HCT116 (cell line): ENCODE data around the gene ATP8A2. TPM values are rescaled to one million over a fixed set of nuclear protein-coding genes. Genes with fewer than 3 reads are reported as not detected.

ENCODE experiments used
- ATAC-seq: fragments of 200-7000 bp; cut with Tn5 transposase; 2 replicates; pipeline ENCODE4 v1.9.1; 2020; ENCODE audit warnings: mild to moderate bottlenecking, moderate library complexity
- BruUV-seq: library from RNA; stranded (reverse); fragments of 400-500 nt; replicated peaks from 2 replicates; lab custom pipeline; 2021; lab: Mats Ljungman, UMichigan
- CTCF ChIA-PET: fragments of 300-600 bp; sonication (Branson Sonifier 250); formaldehyde crosslinking; loops from one replicate; lab custom pipeline; 2021; ENCODE audit warnings: antibody characterized with exemption; lab: Charles Lee
- POLR2A ChIA-PET: fragments of 300-600, 350-600 bp; sonication (Branson Sonifier 250); formaldehyde crosslinking; loops from one replicate; lab custom pipeline; 2021; ENCODE audit warnings: antibody characterized with exemption; lab: Charles Lee
- RAD21 ChIA-PET, 2 experiments: fragments of 300-600 bp; sonication (Branson Sonifier 250); formaldehyde crosslinking; loops; one replicate each; lab custom pipeline; 2023; ENCODE audit warnings: low total read pairs in 2 of 2; ENCODE audit not compliant: uncharacterized antibody in 2 of 2, unreplicated experiment in 2 of 2, low non-redundant PET in 1 of 2; lab: Charles Lee
- DNase-seq: peaks from one replicate; pipeline ENCODE4 v3.0.0-alpha.2; 2010; ENCODE audit warnings: low read depth, low spot score
- H2AFZ ChIP-seq: fragments of 200-600 bp; shearing (Covaris generic), sonication (generic); 2 replicates; pipeline ENCODE4 v1.6.1; 2017; ENCODE audit warnings: low read depth, mixed run types, mixed read lengths, antibody characterized with exemption, low read length; ENCODE audit not compliant: poor library complexity, severe bottlenecking
- H3K27ac ChIP-seq: 2 replicates; pipeline ENCODE4 v1.5.1; 2012; ENCODE audit warnings: low read depth, low read length
- H3K27me3 ChIP-seq: fragments of 200-600 bp; sonication (generic); 2 replicates; pipeline ENCODE4 v1.6.1; 2016; ENCODE audit warnings: mixed run types, low read length, mixed read lengths; ENCODE audit not compliant: insufficient read depth
- H3K36me3 ChIP-seq, 2 experiments: fragments of 200-500 bp in 1 of 2; fragments of 200-600 bp in 1 of 2; sonication (Bioruptor generic) in 1 of 2; sonication (generic) in 1 of 2; 2 replicates each; pipeline versions ENCODE4 v1.5.1 to v1.6.1; 2014 to 2016; ENCODE audit warnings: low read length in 2 of 2, inconsistent platforms in 1 of 2, mixed read lengths in 1 of 2, mixed run types in 1 of 2; ENCODE audit not compliant: insufficient read depth in 2 of 2, control insufficient read depth in 1 of 2
- H3K4me1 ChIP-seq, 2 experiments: fragments of 200-600 bp in 1 of 2; sonication (generic) in 1 of 2; 2 replicates each; pipeline versions ENCODE4 v1.5.1 to v1.6.1; 2012 to 2017; ENCODE audit warnings: low read length in 2 of 2, inconsistent platforms in 1 of 2, mild to moderate bottlenecking in 1 of 2, mixed read lengths in 1 of 2, mixed run types in 1 of 2, moderate library complexity in 1 of 2; ENCODE audit not compliant: insufficient read depth in 2 of 2, control insufficient read depth in 1 of 2
- H3K4me2 ChIP-seq: fragments of 200-600 bp; sonication (generic); 2 replicates; pipeline ENCODE4 v1.6.1; 2017; ENCODE audit warnings: mixed run types, low read length, mixed read lengths
- H3K4me3 ChIP-seq, 2 experiments: fragments of 200-600 bp in 1 of 2; sonication (generic) in 1 of 2; replicated peaks in 1 of 2; 2 replicates each; pipeline ENCODE4 v1.5.1; 2011 to 2016; ENCODE audit warnings: low read length in 2 of 2, control low read depth in 1 of 2, low read depth in 1 of 2, mild to moderate bottlenecking in 1 of 2, mixed read lengths in 1 of 2, mixed run types in 1 of 2
- H3K79me2 ChIP-seq: fragments of 200-600 bp; sonication (generic); 2 replicates; pipeline ENCODE4 v1.6.1; 2017; ENCODE audit warnings: mild to moderate bottlenecking, mixed run types, low read length, moderate library complexity, mixed read lengths; ENCODE audit not compliant: insufficient read depth
- H3K9ac ChIP-seq: fragments of 200-600 bp; sonication (generic); 2 replicates; pipeline ENCODE4 v1.6.1; 2016; ENCODE audit warnings: low read length, mixed read lengths
- H3K9me2 ChIP-seq: fragments of 200-600 bp; sonication (generic), shearing (Covaris generic); 2 replicates; pipeline ENCODE4 v1.6.1; 2017; ENCODE audit warnings: mixed run types, mild to moderate bottlenecking, moderate library complexity; ENCODE audit not compliant: insufficient read depth
- H3K9me3 ChIP-seq, 2 experiments: fragments of 200-500 bp in 1 of 2; fragments of 200-600 bp in 1 of 2; sonication (Bioruptor generic) in 1 of 2; sonication (generic) in 1 of 2; 2 replicates each; pipeline ENCODE4 v1.6.1; 2014 to 2017; ENCODE audit warnings: low read length in 2 of 2, mixed read lengths in 2 of 2, inconsistent platforms in 1 of 2, low read depth in 1 of 2, mild to moderate bottlenecking in 1 of 2, mixed run types in 1 of 2, moderate library complexity in 1 of 2; ENCODE audit not compliant: control insufficient read depth in 1 of 2, insufficient read depth in 1 of 2
- H4K20me1 ChIP-seq: fragments of 200-600 bp; sonication (generic), shearing (Covaris generic); 2 replicates; pipeline ENCODE4 v1.6.1; 2017; ENCODE audit warnings: mixed run types, mild to moderate bottlenecking, moderate library complexity; ENCODE audit not compliant: insufficient read depth
- ATF3 ChIP-seq: IDR thresholded peaks from 2 replicates; pipeline ENCODE4 v1.6.1; 2012
- CBX3 ChIP-seq: IDR thresholded peaks from 2 replicates; pipeline ENCODE4 v1.6.1; 2012; ENCODE audit warnings: low read depth
- CEBPB ChIP-seq: IDR thresholded peaks from 2 replicates; pipeline ENCODE4 v1.6.1; 2012; ENCODE audit warnings: low read depth
- CTCF ChIP-seq, 3 experiments: fragments of 200-600 bp in 1 of 3; sonication (generic) in 1 of 3; IDR thresholded peaks in 2 of 3; conservative IDR thresholded peaks in 1 of 3; 2 replicates each; pipeline ENCODE4 v1.5.1; 2012 to 2017; ENCODE audit warnings: low read depth in 2 of 3, low read length in 2 of 3, antibody characterized with exemption in 1 of 3, borderline replicate concordance in 1 of 3, control low read depth in 1 of 3, mild to moderate bottlenecking in 1 of 3, mixed read lengths in 1 of 3, mixed run types in 1 of 3, moderate library complexity in 1 of 3; ENCODE audit not compliant: insufficient read depth in 1 of 3
- EGR1 ChIP-seq: IDR thresholded peaks from 2 replicates; pipeline ENCODE4 v1.6.1; 2012; ENCODE audit warnings: low read depth
- ELF1 ChIP-seq: IDR thresholded peaks from 2 replicates; pipeline ENCODE4 v1.6.1; 2012; ENCODE audit warnings: low read depth, borderline replicate concordance
- EZH2phosphoT487 ChIP-seq: fragments of 200-600 bp; IDR thresholded peaks from 2 replicates; pipeline ENCODE4 v1.6.1; 2018; ENCODE audit warnings: antibody characterized with exemption, borderline replicate concordance
- FOSL1 ChIP-seq: IDR thresholded peaks from 2 replicates; pipeline ENCODE4 v1.6.1; 2012; ENCODE audit warnings: low read depth
- MAX ChIP-seq: IDR thresholded peaks from 2 replicates; pipeline ENCODE4 v1.6.1; 2012
- POLR2A ChIP-seq: IDR thresholded peaks from 2 replicates; pipeline ENCODE4 v1.7.0; 2011; ENCODE audit warnings: borderline replicate concordance; ENCODE audit not compliant: insufficient read depth, insufficient read length; ENCODE audit errors: extremely low read depth
- RAD21 ChIP-seq: IDR thresholded peaks from 2 replicates; pipeline ENCODE4 v1.6.1; 2012; ENCODE audit warnings: low read depth, mild to moderate bottlenecking
- REST ChIP-seq: IDR thresholded peaks from 2 replicates; pipeline ENCODE4 v1.6.1; 2012; ENCODE audit warnings: low read depth
- SIN3A ChIP-seq: IDR thresholded peaks from 2 replicates; pipeline ENCODE4 v1.6.1; 2012; ENCODE audit warnings: low read depth
- SRF ChIP-seq: IDR thresholded peaks from 2 replicates; pipeline ENCODE4 v1.6.1; 2012; ENCODE audit warnings: low read depth
- YY1 ChIP-seq: IDR thresholded peaks from 2 replicates; pipeline ENCODE4 v1.6.1; 2011; ENCODE audit warnings: low read length, low read depth, moderate library complexity, mild to moderate bottlenecking; ENCODE audit not compliant: insufficient replicate concordance; ENCODE audit errors: extremely low read depth
- ZBTB33 ChIP-seq: IDR thresholded peaks from 2 replicates; pipeline ENCODE4 v1.6.1; 2011; ENCODE audit warnings: mild to moderate bottlenecking, low read length, moderate library complexity; ENCODE audit not compliant: insufficient replicate concordance; ENCODE audit errors: extremely low read depth
- ZFX ChIP-seq: fragments of 450-650 bp; IDR thresholded peaks from 2 replicates; pipeline ENCODE4 v1.6.1; 2017
- ZNF274 ChIP-seq: fragments of 200-500 bp; sonication (Bioruptor generic); IDR thresholded peaks from 2 replicates; pipeline ENCODE4 v1.6.1; 2014; ENCODE audit warnings: mild to moderate bottlenecking, low read depth, low read length, inconsistent platforms
- intact Hi-C: fragments of 100-400 bp; cut with micrococcal nuclease; formaldehyde crosslinking; loops from 2 replicates; pipeline ENCODE4 v1.10.0; 2022
- total RNA-seq: library from RNA; stranded (reverse); gene quantifications from one replicate; pipeline ENCODE4 v1.2.1, GENCODE V29; 2021; ENCODE audit not compliant: unreplicated experiment

Gene ATP8A2
- total RNA-seq, 1 experiment from 2014 or later: not detected

- H2AFZ ChIP-seq: no peak overlapping the region
- H3K4me1 ChIP-seq: no peaks in the 10 kb centered on the region
- no peaks in the 10 kb centered on the region for H3K9me2 ChIP-seq
- ChIA-PET POLR2A (no interaction called here), CTCF (no interaction called here), RAD21 (no interaction called here)
- no peak overlapping the region for H3K27ac ChIP-seq
- no peaks in the 10 kb centered on the region for H3K36me3 ChIP-seq
- H3K4me2 ChIP-seq: no peak overlapping the region
- DNase-seq: no peak
- no peak overlapping the region for H3K9ac ChIP-seq
- ATAC-seq: no peak
- peaks cover 62% of the 10 kb centered on the region for H3K27me3 ChIP-seq
- H3K9me3 ChIP-seq: no peaks in the 10 kb centered on the region
- intact Hi-C loops: no loop called here
- no peak overlapping the region for H3K4me3 ChIP-seq
- TF ChIP-seq CEBPB (no peak), REST (no peak), RAD21 (no peak), CTCF (IDR thresholded peaks at IDR 0.05 in 2 of 3, conservative IDR thresholded peaks at IDR 0.05 in 1 of 3; ENCODE audit: borderline replicate concordance in 1 of 3, insufficient read depth in 1 of 3, low read depth in 2 of 3, low read length in 2 of 3) (no peak), ZNF274 (no peak), CBX3 (no peak), YY1 (no peak), ZFX (no peak), SRF (no peak), ZBTB33 (no peak), EZH2phosphoT487 (no peak), POLR2A (no peak), ELF1 (no peak), FOSL1 (no peak), EGR1 (no peak), SIN3A (no peak), ATF3 (no peak), MAX (no peak)
- BruUV-seq: no TSS peak
- no peaks in the 10 kb centered on the region for H3K79me2 ChIP-seq
- H4K20me1 ChIP-seq: no peaks in the 10 kb centered on the region
Measured at GRCh38 chr13:25865391-25865790, 493.6 kb downstream of the ATP8A2 start.
